ENCODE results near the gene NTRK3. TPM values are rescaled to one million over a fixed set of nuclear protein-coding genes. Genes with fewer than 3 reads are reported as not detected.

NTRK3 gene
- total and polyA plus RNA-seq, 2 of the 8 experiments (the other 6 are each of a cell fraction or from before 2014, with no cell fraction given): 4.5 to 6.8 TPM

DNA sequence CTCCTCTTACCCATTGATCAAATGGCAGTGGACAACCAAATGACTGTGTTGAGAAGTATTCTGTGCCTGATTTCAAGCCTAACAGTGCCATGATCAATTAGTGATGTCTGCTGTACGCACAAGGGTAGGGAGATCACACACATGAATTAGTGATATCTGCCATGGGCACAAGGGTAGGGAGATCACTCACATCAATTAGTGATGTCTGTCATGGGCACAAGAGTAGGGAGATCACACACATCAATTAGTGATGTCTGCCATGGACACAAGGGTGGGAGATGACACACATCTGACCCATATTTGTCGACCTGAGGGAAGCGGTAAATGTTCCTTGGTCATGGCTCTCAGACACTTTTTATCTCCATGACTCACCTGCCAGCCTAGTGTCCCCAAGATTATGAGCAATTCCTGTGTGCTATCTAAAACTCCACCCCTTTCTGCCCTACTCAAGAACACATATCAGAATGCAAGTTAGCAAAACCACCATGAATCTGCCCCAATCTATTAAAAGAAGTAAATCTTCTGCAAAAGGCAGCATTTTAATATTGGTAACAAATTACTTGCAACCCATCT, 165.0 kb downstream of the NTRK3 start:
- Histone ChIP-seq H3K23me2 (ENCODE audit: low read depth, low read length) (no peaks in the 10 kb centered on the region), H3K36me3 (ENCODE audit: control insufficient read depth in 2 of 4, insufficient read depth in 4 of 4, low read length in 3 of 4) (no peaks in the 10 kb centered on the region), H2BK120ac (replicated peaks; ENCODE audit: low read depth, low read length) (no peak overlapping the region), H2BK15ac (ENCODE audit: low read length) (no peak overlapping the region), H3K14ac (ENCODE audit: insufficient read length) (no peak overlapping the region), H4K20me1 (replicated peaks in 1 of 2; ENCODE audit: control insufficient read depth in 1 of 2, insufficient read depth in 2 of 2, low read length in 2 of 2) (no peaks in the 10 kb centered on the region), H2AK5ac (ENCODE audit: low read depth, low read length) (no peak overlapping the region), H3K4me1 (replicated peaks in 1 of 4; ENCODE audit: control insufficient read depth in 3 of 4, insufficient read depth in 4 of 4, low read length in 3 of 4) (no peaks in the 10 kb centered on the region), H3K18ac (ENCODE audit: extremely low read depth, low read length) (no peak overlapping the region), H3K4ac (replicated peaks; ENCODE audit: insufficient read length, low read depth, low read length) (no peak overlapping the region), H4K91ac (replicated peaks; ENCODE audit: insufficient read length, low read length) (no peak overlapping the region), H2AFZ (ENCODE audit: low read length) (no peak overlapping the region), H4K5ac (ENCODE audit: insufficient read length, low read depth, low read length) (no peak overlapping the region), H3K9me3 (ENCODE audit: insufficient read depth in 2 of 2, low read depth in 1 of 2, low read length in 1 of 2) (peaks cover 3 to 4% of the 10 kb centered on the region in 2 experiments; a peak in 2 of 4 replicates), H3K4me2 (ENCODE audit: insufficient read depth in 1 of 2, low read depth in 2 of 2, low read length in 2 of 2) (no peak overlapping the region), H2BK12ac (ENCODE audit: low read depth, low read length) (no peak overlapping the region), H2BK20ac (ENCODE audit: low read length) (no peak overlapping the region), H2BK5ac (ENCODE audit: low read depth, low read length) (no peak overlapping the region), H3K79me1 (ENCODE audit: low read depth, low read length) (no peaks in the 10 kb centered on the region), H3K79me2 (ENCODE audit: control insufficient read depth in 1 of 2, insufficient read depth in 2 of 2, low read length in 2 of 2) (no peaks in the 10 kb centered on the region), H3K9ac (replicated peaks in 1 of 4; ENCODE audit: extremely low read depth in 1 of 4, low read depth in 3 of 4, low read length in 3 of 4) (no peak overlapping the region), H3K56ac (replicated peaks; ENCODE audit: insufficient read length, low read depth, low read length) (no peak overlapping the region), H4K8ac (ENCODE audit: extremely low read depth, insufficient read depth, low read length) (no peak overlapping the region), H3K27me3 (replicated peaks in 1 of 4; ENCODE audit: control insufficient read depth in 3 of 4, extremely low read depth in 1 of 4, insufficient read depth in 3 of 4, low read length in 3 of 4) (no peaks in the 10 kb centered on the region), H3K23ac (ENCODE audit: insufficient read length) (no peak overlapping the region), H3K27ac (ENCODE audit: low read depth, low read length) (no peak overlapping the region), H3K4me3 (ENCODE audit: extremely low read depth in 1 of 4, insufficient read depth in 2 of 4, low read depth in 3 of 4, low read length in 4 of 4) (no peak overlapping the region)
- no peak for FAIRE-seq
- 95% methylated on average over 3 of the region's 3 CpGs; no CpG with 5 or more reads in 1 of the 2 experiments for WGBS, 2 experiments (ENCODE audit: extremely low coverage in 1 of 2, insufficient coverage in 1 of 2, insufficient read length in 1 of 2, insufficient replicate concordance in 2 of 2, low coverage in 1 of 2, low lambda C conversion rate in 2 of 2, missing lambda C conversion rate in 1 of 2)
- POLR2A ChIA-PET (ENCODE audit: partially characterized antibody): no interaction called here
- no peak for TF ChIP-seq JUN (IDR thresholded peaks at IDR 0.05; ENCODE audit: low read depth, low read length)
- no peak for TF ChIP-seq SP2 (IDR thresholded peaks at IDR 0.05; ENCODE audit: low read length)
- no peak for DNase-seq (ENCODE audit: low read depth in 1 of 2, low spot score in 2 of 2)
- CTCF ChIA-PET (ENCODE audit: partially characterized antibody): no interaction called here
